Gastrocnemius medialis (tissue), 4 donors: Measurements from ENCODE around the gene TINCR.

Experiments used
- POLR2A ChIP-seq, 2 donors: fragments of 450-650 bp; IDR thresholded peaks; one replicate each; pipeline ENCODE4 v1.6.1; 2017; ENCODE audit warnings: antibody characterized with exemption in 2 of 2, mild to moderate bottlenecking in 2 of 2, moderate library complexity in 2 of 2
- TF ChIP-seq, protein P1 (sequence below), 5 experiments: fragments of 450-650 bp in 3 of 5; fragments of 200-600 bp in 2 of 5; sonication (generic) in 2 of 5; IDR thresholded peaks in 4 of 5; conservative IDR thresholded peaks in 1 of 5; 1 replicate in 4 of 5; 2 replicates in 1 of 5; pipeline ENCODE4 v1.5.1; 2016 to 2019; ENCODE audit warnings: antibody characterized with exemption in 5 of 5, mild to moderate bottlenecking in 3 of 5, moderate library complexity in 3 of 5

- TF ChIP-seq, protein P1, sequence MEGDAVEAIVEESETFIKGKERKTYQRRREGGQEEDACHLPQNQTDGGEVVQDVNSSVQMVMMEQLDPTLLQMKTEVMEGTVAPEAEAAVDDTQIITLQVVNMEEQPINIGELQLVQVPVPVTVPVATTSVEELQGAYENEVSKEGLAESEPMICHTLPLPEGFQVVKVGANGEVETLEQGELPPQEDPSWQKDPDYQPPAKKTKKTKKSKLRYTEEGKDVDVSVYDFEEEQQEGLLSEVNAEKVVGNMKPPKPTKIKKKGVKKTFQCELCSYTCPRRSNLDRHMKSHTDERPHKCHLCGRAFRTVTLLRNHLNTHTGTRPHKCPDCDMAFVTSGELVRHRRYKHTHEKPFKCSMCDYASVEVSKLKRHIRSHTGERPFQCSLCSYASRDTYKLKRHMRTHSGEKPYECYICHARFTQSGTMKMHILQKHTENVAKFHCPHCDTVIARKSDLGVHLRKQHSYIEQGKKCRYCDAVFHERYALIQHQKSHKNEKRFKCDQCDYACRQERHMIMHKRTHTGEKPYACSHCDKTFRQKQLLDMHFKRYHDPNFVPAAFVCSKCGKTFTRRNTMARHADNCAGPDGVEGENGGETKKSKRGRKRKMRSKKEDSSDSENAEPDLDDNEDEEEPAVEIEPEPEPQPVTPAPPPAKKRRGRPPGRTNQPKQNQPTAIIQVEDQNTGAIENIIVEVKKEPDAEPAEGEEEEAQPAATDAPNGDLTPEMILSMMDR (IDR thresholded peaks at IDR 0.05 in 4 of 5, conservative IDR thresholded peaks at IDR 0.05 in 1 of 5): no peak
- TF ChIP-seq POLR2A (IDR thresholded peaks at IDR 0.05): no peak
Observed at GRCh38 chr19:5547881-5548280, 19.9 kb downstream of the TINCR start.
